SK-N-MC (cell line): ENCODE results near the gene CYP24A1.

Experiments
- EZH2 ChIP-seq: fragments of 200-600 bp; sonication (generic); IDR thresholded peaks from one replicate; pipeline ENCODE4 v1.6.1; 2017; ENCODE audit warnings: antibody characterized with exemption
- FOXP2 ChIP-seq: optimal IDR thresholded peaks from 2 replicates; pipeline ENCODE3; 2011; ENCODE audit warnings: mild to moderate bottlenecking, moderate library complexity; ENCODE audit not compliant: insufficient read depth; ENCODE audit errors: extremely low read length, control extremely low read depth

- TF ChIP-seq FOXP2, result no peak
- no peak for TF ChIP-seq EZH2
Observed at GRCh38 chr20:54127855-54128574, 45.8 kb downstream of the CYP24A1 start.
